Heart left ventricle (tissue), 13 donors: Measurements from ENCODE around the gene PLA2G3.

Experiments used
- CTCF ChIP-seq, 12 donors: fragments of 200-600 bp; sonication (generic) in 4 of 12; IDR thresholded peaks; one replicate each; pipeline versions ENCODE4 v1.5.0 to v1.8.0; 2018 to 2022; ENCODE audit warnings: antibody characterized with exemption in 12 of 12, mild to moderate bottlenecking in 5 of 12
- POLR2A ChIP-seq, 2 donors: fragments of 450-650 bp; IDR thresholded peaks; one replicate each; pipeline ENCODE4 v1.6.1; 2017; ENCODE audit warnings: antibody characterized with exemption in 2 of 2, mild to moderate bottlenecking in 2 of 2, moderate library complexity in 2 of 2
- donor health status: ischemic (EF 13 %, LVEDD 7.1; RV severe dilation, severe dysfunction).
- donor health status: DM: no; HTN: yes; CAD: no.
- donor health status: DM: no; HTN: no; CAD: no.
- donor health status: ischemic (EF 25% LVEDD 6.9; RV normal size, moderate dysfunction).
- donor health status: ischemic (EF 25% LVEDD 5.7; RV mildly dilated, moderate dysfunction).
- donor health status: ischemic (EF 35%, LVEDD 5.7; RV mildly dilated, moderate dysfunction).
- donor health status: nonischemic (EF 11% LVEDD 7.7; RV severe dilation, severe dysfunction).
- donor health status: DM: yes; HTN: yes; CAD: no.
- donor health status: PGD.
- donor health status: ischemic (EF 29% LVEDD 5.4; RV normal size, mild dysfunction).
- donor health status: nonischemic (EF 23%, LVEDD 6.1; RV moderate dilation, normal function).

GRCh38 chr22:31160328-31160978, 20.1 kb upstream of the PLA2G3 start:
- TF ChIP-seq CTCF (IDR thresholded peaks at IDR 0.05) (no peak), POLR2A (IDR thresholded peaks at IDR 0.05) (no peak)
